Chondrocyte (in vitro differentiated cells): ENCODE data around the gene REELD1. TPM values are rescaled to one million over a fixed set of nuclear protein-coding genes. Genes with fewer than 3 reads are reported as not detected.

Experiments
- DNase-seq: peaks from one replicate; pipeline ENCODE4 v3.0.0; 2021; ENCODE audit warnings: mixed read lengths, low spot score
- H3K27ac Mint-ChIP-seq: one replicate; pipeline ENCODE4 v1.8.0; 2021; ENCODE audit warnings: mild to moderate bottlenecking, moderate library complexity, mixed read lengths; ENCODE audit not compliant: unreplicated experiment
- H3K27me3 Mint-ChIP-seq: 2 replicates; pipeline ENCODE4 v1.8.0; 2021; ENCODE audit warnings: low read depth, mixed read lengths
- H3K36me3 Mint-ChIP-seq: 2 replicates; pipeline ENCODE4 v1.8.0; 2021; ENCODE audit warnings: low read depth, mixed read lengths
- H3K4me1 Mint-ChIP-seq: 2 replicates; pipeline ENCODE4 v1.8.0; 2021; ENCODE audit warnings: low read depth, mild to moderate bottlenecking, mixed read lengths
- H3K4me3 Mint-ChIP-seq: one replicate; pipeline ENCODE4 v1.8.0; 2021; ENCODE audit warnings: mild to moderate bottlenecking, moderate library complexity, mixed read lengths; ENCODE audit not compliant: unreplicated experiment
- H3K9me3 Mint-ChIP-seq: 2 replicates; pipeline ENCODE4 v1.8.0; 2021; ENCODE audit warnings: low read depth, mixed read lengths
- total RNA-seq: library from RNA; stranded (reverse); gene quantifications from 3 replicates; pipeline ENCODE4 v1.2.1, GENCODE V29; 2021
- TF ChIP-seq, protein P1 (sequence below): fragments of 200-600 bp; sonication (generic); IDR thresholded peaks from 2 replicates; pipeline ENCODE4 v1.5.0; 2021; ENCODE audit warnings: antibody characterized with exemption, mild to moderate bottlenecking, moderate library complexity

The REELD1 gene
- total RNA-seq, 1 donor from 2014 or later: not detected

- Mint-ChIP-seq H3K36me3 (peaks cover 11% of the 10 kb centered on the region), H3K27ac (no peak overlapping the region), H3K4me1 (no peaks in the 10 kb centered on the region), H3K4me3 (no peak overlapping the region), H3K9me3 (peaks cover 6% of the 10 kb centered on the region), H3K27me3 (no peaks in the 10 kb centered on the region)
- no peak for DNase-seq
- TF ChIP-seq, protein P1, sequence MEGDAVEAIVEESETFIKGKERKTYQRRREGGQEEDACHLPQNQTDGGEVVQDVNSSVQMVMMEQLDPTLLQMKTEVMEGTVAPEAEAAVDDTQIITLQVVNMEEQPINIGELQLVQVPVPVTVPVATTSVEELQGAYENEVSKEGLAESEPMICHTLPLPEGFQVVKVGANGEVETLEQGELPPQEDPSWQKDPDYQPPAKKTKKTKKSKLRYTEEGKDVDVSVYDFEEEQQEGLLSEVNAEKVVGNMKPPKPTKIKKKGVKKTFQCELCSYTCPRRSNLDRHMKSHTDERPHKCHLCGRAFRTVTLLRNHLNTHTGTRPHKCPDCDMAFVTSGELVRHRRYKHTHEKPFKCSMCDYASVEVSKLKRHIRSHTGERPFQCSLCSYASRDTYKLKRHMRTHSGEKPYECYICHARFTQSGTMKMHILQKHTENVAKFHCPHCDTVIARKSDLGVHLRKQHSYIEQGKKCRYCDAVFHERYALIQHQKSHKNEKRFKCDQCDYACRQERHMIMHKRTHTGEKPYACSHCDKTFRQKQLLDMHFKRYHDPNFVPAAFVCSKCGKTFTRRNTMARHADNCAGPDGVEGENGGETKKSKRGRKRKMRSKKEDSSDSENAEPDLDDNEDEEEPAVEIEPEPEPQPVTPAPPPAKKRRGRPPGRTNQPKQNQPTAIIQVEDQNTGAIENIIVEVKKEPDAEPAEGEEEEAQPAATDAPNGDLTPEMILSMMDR: no peak
These were observed 20.1 kb upstream of the REELD1 start for GRCh38 chr4:146194212-146194611.

GRCh38 chr4:146202665-146203064 is 11.7 kb upstream of the REELD1 start:
- no peak overlapping the region for H3K27ac Mint-ChIP-seq
- no peak overlapping the region for H3K4me3 Mint-ChIP-seq
- TF ChIP-seq, protein P1: no peak
- H3K4me1 Mint-ChIP-seq: no peaks in the 10 kb centered on the region
- H3K9me3 Mint-ChIP-seq: peaks cover 17% of the 10 kb centered on the region
- no peaks in the 10 kb centered on the region for H3K27me3 Mint-ChIP-seq
- H3K36me3 Mint-ChIP-seq: peaks cover 4% of the 10 kb centered on the region
- no peak for DNase-seq

DNA sequence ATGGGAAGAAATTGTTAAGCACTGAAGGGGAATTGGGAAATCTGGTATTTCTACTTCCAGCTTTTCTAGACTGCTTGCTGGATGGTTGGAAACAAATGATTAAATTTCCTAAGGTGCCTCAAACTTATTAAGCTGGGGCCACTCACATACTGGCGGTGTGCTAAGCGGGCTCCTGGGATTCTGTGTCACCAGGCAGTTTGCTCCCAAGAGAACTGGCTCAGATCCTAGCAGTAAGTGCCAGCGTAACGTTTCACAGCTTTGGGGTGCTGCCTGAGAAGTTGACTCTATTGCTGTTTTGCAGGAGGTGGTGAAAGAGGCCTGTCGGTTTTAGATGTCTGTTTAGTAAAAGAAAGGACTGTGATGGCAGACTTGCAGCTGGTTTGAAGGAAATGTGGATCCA is 6.9 kb upstream of the REELD1 start:
- no peak for DNase-seq
- TF ChIP-seq, protein P1: no peak
- peaks cover 2% of the 10 kb centered on the region for H3K27me3 Mint-ChIP-seq

GRCh38 chr4:146210890-146211289 is 3.4 kb upstream of the REELD1 start:
- Mint-ChIP-seq H3K27me3 (peaks cover 2% of the 10 kb centered on the region), H3K27ac (no peak overlapping the region), H3K4me3 (no peak overlapping the region), H3K9me3 (no peaks in the 10 kb centered on the region), H3K36me3 (no peaks in the 10 kb centered on the region), H3K4me1 (no peaks in the 10 kb centered on the region)
- no peak for DNase-seq
- TF ChIP-seq, protein P1: no peak

More for the DNA sequence above, 6.9 kb upstream of the REELD1 start:
- peaks cover 4% of the 10 kb centered on the region for H3K36me3 Mint-ChIP-seq
- no peak overlapping the region for H3K27ac Mint-ChIP-seq
- H3K4me1 Mint-ChIP-seq: no peaks in the 10 kb centered on the region
- H3K9me3 Mint-ChIP-seq: peaks cover 9% of the 10 kb centered on the region
- H3K4me3 Mint-ChIP-seq: no peak overlapping the region

GRCh38 chr4:146211440-146211839 is 2.9 kb upstream of the REELD1 start:
- TF ChIP-seq, protein P1: no peak
- H3K36me3 Mint-ChIP-seq: no peaks in the 10 kb centered on the region
- no peak overlapping the region for H3K27ac Mint-ChIP-seq
- H3K27me3 Mint-ChIP-seq: peaks cover 2% of the 10 kb centered on the region
- no peaks in the 10 kb centered on the region for H3K4me1 Mint-ChIP-seq
- H3K9me3 Mint-ChIP-seq: no peaks in the 10 kb centered on the region
- DNase-seq: no peak
- H3K4me3 Mint-ChIP-seq: no peak overlapping the region
